Adrenal gland (tissue), 5 donors: ENCODE measurements around the gene KMT2C.

Experiments used
- POLR2A ChIP-seq, 2 donors: fragments of 450-650 bp; IDR thresholded peaks; one replicate each; pipeline ENCODE4 v1.6.1; 2017; ENCODE audit warnings: antibody characterized with exemption in 2 of 2, mild to moderate bottlenecking in 2 of 2, moderate library complexity in 1 of 2
- TF ChIP-seq, protein P1 (sequence below), 6 experiments: fragments of 450-650 bp in 4 of 6; fragments of 200-600 bp in 2 of 6; sonication (generic) in 1 of 6; IDR thresholded peaks; 1 replicate in 5 of 6; 2 replicates in 1 of 6; pipeline versions ENCODE4 v1.5.1 to v1.8.0; 2016 to 2021; ENCODE audit warnings: antibody characterized with exemption in 6 of 6, mild to moderate bottlenecking in 2 of 6, moderate library complexity in 1 of 6
- donor health status: DM: no; HTN: no; CAD: no.

DNA sequence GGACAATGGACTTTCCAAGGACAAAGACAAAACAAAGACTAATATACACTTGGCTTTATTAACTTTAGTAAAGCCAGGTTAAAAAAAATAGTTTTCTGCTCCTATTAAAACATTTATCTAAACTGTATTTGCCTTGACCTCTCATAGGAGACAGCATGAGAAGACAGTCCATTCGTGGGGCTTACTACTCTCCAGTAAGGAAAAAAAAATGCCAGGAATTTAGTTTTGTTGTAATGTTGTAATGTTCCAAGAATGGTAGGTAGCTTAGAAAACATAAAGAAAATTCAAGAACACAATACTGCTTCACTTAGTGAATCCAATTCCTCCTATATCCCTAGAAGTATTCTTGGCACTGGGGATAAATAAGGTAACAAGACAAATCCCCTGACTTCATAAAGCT is 81.7 kb downstream of the KMT2C start:
- TF ChIP-seq, protein P1, sequence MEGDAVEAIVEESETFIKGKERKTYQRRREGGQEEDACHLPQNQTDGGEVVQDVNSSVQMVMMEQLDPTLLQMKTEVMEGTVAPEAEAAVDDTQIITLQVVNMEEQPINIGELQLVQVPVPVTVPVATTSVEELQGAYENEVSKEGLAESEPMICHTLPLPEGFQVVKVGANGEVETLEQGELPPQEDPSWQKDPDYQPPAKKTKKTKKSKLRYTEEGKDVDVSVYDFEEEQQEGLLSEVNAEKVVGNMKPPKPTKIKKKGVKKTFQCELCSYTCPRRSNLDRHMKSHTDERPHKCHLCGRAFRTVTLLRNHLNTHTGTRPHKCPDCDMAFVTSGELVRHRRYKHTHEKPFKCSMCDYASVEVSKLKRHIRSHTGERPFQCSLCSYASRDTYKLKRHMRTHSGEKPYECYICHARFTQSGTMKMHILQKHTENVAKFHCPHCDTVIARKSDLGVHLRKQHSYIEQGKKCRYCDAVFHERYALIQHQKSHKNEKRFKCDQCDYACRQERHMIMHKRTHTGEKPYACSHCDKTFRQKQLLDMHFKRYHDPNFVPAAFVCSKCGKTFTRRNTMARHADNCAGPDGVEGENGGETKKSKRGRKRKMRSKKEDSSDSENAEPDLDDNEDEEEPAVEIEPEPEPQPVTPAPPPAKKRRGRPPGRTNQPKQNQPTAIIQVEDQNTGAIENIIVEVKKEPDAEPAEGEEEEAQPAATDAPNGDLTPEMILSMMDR (IDR thresholded peaks at IDR 0.05), result no peak
- no peak for TF ChIP-seq POLR2A (IDR thresholded peaks at IDR 0.05)
